OCI-LY3 (cell line): ENCODE measurements around the gene TESK2.

Source experiments
- EZH2phosphoT487 ChIP-seq: fragments of 200-600 bp; shearing (Covaris generic); IDR thresholded peaks from 2 replicates; pipeline ENCODE4 v1.6.1; 2018; ENCODE audit warnings: antibody characterized with exemption, mixed run types, low read depth
- TF ChIP-seq, protein P1 (sequence below): fragments of 200-600, 300-600 bp; sonication (generic); IDR thresholded peaks from 2 replicates; pipeline ENCODE4 v1.5.1; 2014; ENCODE audit warnings: antibody characterized with exemption, low read length, low read depth

DNA sequence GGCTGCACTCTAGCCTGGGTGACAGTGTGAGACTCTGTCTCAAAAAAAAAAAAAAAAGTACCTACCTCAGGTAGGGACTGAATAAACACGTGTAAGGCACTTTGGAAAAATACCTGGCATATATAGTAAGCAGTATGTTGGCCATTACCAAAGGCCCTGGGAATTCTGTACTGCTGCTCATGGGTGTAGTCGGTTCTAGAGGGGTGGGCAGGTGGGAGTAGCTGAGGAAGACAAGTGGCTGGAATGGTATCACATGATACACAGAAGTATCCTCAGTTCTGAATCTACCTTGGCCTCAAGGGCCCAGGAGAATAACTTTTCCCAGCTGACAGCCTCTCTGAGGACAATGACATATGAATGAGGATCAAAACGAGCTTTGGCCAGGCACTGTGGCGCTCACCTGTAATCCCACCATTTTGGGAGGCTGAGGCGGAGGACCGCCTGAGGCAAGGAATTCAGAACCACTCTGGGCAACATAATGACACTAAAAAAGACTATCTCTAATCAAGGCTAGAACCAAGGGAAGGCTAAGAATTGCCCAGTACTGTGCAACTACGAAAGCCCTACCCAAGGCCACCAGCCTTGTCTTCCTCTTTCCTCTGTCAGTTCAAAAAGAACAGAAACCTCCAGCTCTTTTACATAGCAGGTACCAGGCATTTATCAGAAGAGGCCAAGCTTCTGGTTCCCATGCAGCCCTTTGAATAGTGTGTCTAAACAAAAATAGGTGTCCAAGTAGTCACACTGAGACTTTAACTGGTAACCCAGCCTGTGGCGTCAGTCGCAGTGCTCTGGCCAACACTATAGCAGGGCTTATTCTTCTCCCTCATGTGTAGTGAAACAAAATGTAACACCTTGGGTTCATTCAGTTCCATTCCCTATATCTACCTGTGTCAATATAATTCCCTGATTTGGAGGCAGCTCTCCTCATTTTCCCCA is 19.3 kb upstream of the TESK2 start:
- TF ChIP-seq, protein P1, sequence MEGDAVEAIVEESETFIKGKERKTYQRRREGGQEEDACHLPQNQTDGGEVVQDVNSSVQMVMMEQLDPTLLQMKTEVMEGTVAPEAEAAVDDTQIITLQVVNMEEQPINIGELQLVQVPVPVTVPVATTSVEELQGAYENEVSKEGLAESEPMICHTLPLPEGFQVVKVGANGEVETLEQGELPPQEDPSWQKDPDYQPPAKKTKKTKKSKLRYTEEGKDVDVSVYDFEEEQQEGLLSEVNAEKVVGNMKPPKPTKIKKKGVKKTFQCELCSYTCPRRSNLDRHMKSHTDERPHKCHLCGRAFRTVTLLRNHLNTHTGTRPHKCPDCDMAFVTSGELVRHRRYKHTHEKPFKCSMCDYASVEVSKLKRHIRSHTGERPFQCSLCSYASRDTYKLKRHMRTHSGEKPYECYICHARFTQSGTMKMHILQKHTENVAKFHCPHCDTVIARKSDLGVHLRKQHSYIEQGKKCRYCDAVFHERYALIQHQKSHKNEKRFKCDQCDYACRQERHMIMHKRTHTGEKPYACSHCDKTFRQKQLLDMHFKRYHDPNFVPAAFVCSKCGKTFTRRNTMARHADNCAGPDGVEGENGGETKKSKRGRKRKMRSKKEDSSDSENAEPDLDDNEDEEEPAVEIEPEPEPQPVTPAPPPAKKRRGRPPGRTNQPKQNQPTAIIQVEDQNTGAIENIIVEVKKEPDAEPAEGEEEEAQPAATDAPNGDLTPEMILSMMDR, result no peak
- no peak for TF ChIP-seq EZH2phosphoT487
